Posterior vena cava (tissue), 2 donors: ENCODE measurements around the gene IL21R. TPM values are rescaled to one million over a fixed set of nuclear protein-coding genes. Genes with fewer than 3 reads are reported as not detected.

Source experiments
- DNase-seq: peaks from one replicate; pipeline ENCODE4 v3.0.0-alpha.2; 2020; ENCODE audit warnings: low spot score
- intact Hi-C, 2 donors: fragments of 100-400 bp; cut with DNase I; formaldehyde crosslinking; loops; one replicate each; pipeline versions ENCODE4 v1.14.1 to v1.14.2; 2022 to 2023
- total RNA-seq, 2 donors: library from RNA; stranded (reverse); fragmentation: NEBNext Ultra II Directional; extraction: Animal tissue kit (Norgen Biotek cat#: 25700); gene quantifications; one replicate each; pipeline ENCODE4 v1.2.1, GENCODE V29; 2021
- donor health status: DM: yes; HTN: yes; CAD: no.
- donor health status: DM: yes; HTN: yes; CAD: no.

The IL21R gene
- total RNA-seq, 2 donors from 2014 or later = 0.24 to 0.56 TPM

- intact Hi-C loops = no loop called here
Measured at GRCh38 chr16:27373312-27373711, 28.7 kb upstream of the IL21R start.

GRCh38 chr16:27374221-27374803 lies 27.7 kb upstream of the IL21R start:
- intact Hi-C loops = no loop called here
- DNase-seq = no peak

More at GRCh38 chr16:27373312-27373711, 28.7 kb upstream of the IL21R start:
- no peak for DNase-seq

- DNase-seq = peak; percentile 92
Measured at GRCh38 chr16:27374804-27375425, 27.1 kb upstream of the IL21R start.

GRCh38 chr16:27377666-27378485 lies 24.1 kb upstream of the IL21R start:
- peak; percentile 12 for DNase-seq
- intact Hi-C loops = no loop called here

More at GRCh38 chr16:27374804-27375425, 27.1 kb upstream of the IL21R start:
- intact Hi-C loops = no loop called here

GRCh38 chr16:27378871-27379481 lies 23.0 kb upstream of the IL21R start:
- DNase-seq = peak; percentile 62
- intact Hi-C loops = no loop called here

- intact Hi-C loops = no loop called here
- DNase-seq = peak; percentile 25
Measured at GRCh38 chr16:27379919-27380318, 22.1 kb upstream of the IL21R start.

- intact Hi-C loops = no loop called here
- no peak for DNase-seq
Measured at GRCh38 chr16:27381236-27381635, 20.7 kb upstream of the IL21R start.

- DNase-seq = peak; percentile 32
- intact Hi-C loops = loop anchor here in 1 of 2 donors (2.0 kb wide), 1 partner anchor 75 kb away; no protein-coding TSS in a partner anchor
Measured at GRCh38 chr16:27381974-27382855, 19.8 kb upstream of the IL21R start.

GRCh38 chr16:27383556-27384243 lies 18.3 kb upstream of the IL21R start:
- no peak for DNase-seq

GRCh38 chr16:27384425-27384824 lies 17.5 kb upstream of the IL21R start:
- intact Hi-C loops = no loop called here
- no peak for DNase-seq

More at GRCh38 chr16:27383556-27384243, 18.3 kb upstream of the IL21R start:
- intact Hi-C loops = loop anchor here in 1 of 2 donors (2.0 kb wide), 1 partner anchor 73 kb away; no protein-coding TSS in a partner anchor

- intact Hi-C loops = no loop called here
- DNase-seq = no peak
Measured at GRCh38 chr16:27385398-27385797, 16.6 kb upstream of the IL21R start.

GRCh38 chr16:27386674-27387073 lies 15.3 kb upstream of the IL21R start:
- no peak for DNase-seq
- intact Hi-C loops = no loop called here

- no peak for DNase-seq
- intact Hi-C loops = loop anchor here in 1 of 2 donors (2.0 kb wide), 1 partner anchor 19 kb away; no protein-coding TSS in a partner anchor
Measured at GRCh38 chr16:27387724-27388123, 14.2 kb upstream of the IL21R start.

GRCh38 chr16:27389272-27389961 lies 12.6 kb upstream of the IL21R start:
- intact Hi-C loops = loop anchor here in 1 of 2 donors (2.0 kb wide), 1 partner anchor 21 kb away; no protein-coding TSS in a partner anchor
- no peak for DNase-seq

GRCh38 chr16:27390151-27390550 lies 11.8 kb upstream of the IL21R start:
- intact Hi-C loops = no loop called here

GRCh38 chr16:27392671-27393070 lies 9.3 kb upstream of the IL21R start:
- no peak for DNase-seq
- intact Hi-C loops = no loop called here

More at GRCh38 chr16:27390151-27390550, 11.8 kb upstream of the IL21R start:
- no peak for DNase-seq

- DNase-seq = no peak
- intact Hi-C loops = no loop called here
Measured at GRCh38 chr16:27394516-27394915, 7.5 kb upstream of the IL21R start.
